NK-92 (cell line): ENCODE results near the gene PPP2R5A.
"Not testable (repeated sequence)": the region's sequence is repeated elsewhere in the genome, so short reads cannot be mapped to it uniquely, and the experiment has no call there.

ENCODE experiments used
- DNase-seq: peaks from one replicate; lab custom pipeline; 2025; ENCODE audit not compliant: unreplicated experiment; lab: John Stamatoyannopoulos, UW

The PPP2R5A gene

GRCh38 chr1:212353181-212353580, 68.0 kb downstream of the PPP2R5A start:
- no peak for DNase-seq

DNA sequence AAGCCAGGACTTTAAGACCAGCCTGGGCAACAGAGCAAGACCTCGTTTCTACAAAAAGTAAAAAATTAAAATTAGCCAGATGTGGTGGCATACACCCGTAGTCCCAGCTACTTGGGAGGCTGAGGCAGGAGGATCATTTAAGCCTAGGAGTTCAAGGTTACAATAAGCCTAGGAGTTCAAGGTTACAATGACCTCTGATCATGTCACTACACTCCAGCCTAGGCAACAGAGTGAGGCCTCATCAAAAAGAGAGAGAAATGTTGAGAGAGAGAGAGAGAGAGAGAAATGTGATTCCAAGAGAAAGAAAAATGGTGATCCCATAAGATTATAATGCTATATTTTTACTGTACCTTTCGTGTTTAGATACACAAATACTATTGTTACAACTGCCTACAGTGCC, 69.3 kb downstream of the PPP2R5A start:
- no peak for DNase-seq

DNA sequence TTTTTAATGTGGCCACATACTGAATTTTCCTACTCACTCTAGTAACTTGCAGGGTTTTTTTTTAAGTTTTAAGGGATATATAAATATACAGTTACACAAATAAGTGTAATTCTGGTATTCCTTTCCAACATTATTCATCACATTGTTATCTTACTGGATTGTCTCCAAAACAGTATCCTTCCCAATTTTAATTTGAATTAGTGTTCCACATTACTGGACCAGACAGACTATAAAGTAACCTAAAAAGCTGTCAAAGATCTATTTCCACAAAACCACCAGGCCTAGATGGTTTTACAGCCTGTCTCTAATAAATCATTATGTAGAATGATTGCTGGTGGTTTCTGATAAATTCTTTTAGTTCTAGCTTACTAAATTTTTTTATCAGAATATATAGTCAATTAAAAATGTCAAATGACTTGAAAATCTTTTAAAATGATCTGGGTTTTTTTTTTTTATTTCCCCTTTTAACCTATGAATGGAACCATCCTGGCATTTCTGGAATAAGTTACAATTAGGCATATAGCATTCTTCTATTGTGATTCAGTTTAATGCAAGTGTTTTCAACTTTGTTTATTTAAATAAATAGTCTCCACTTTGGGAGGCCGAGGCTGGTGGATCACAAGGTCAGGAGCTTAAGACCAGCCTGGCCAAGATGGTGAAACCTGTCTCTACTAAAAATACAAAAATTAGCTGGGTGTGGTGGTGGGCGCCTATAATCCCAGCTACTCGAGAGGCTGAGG, 70.2 kb downstream of the PPP2R5A start:
- no peak for DNase-seq

- DNase-seq: no peak
Observed at GRCh38 chr1:212359794-212360479, 74.7 kb downstream of the PPP2R5A start.

GRCh38 chr1:212364985-212365384, 79.8 kb downstream of the PPP2R5A start:
- DNase-seq: no peak

- no peak for DNase-seq
Observed at GRCh38 chr1:212366901-212367300, 81.7 kb downstream of the PPP2R5A start.

GRCh38 chr1:212367474-212368072, 82.4 kb downstream of the PPP2R5A start:
- DNase-seq: no peak

DNA sequence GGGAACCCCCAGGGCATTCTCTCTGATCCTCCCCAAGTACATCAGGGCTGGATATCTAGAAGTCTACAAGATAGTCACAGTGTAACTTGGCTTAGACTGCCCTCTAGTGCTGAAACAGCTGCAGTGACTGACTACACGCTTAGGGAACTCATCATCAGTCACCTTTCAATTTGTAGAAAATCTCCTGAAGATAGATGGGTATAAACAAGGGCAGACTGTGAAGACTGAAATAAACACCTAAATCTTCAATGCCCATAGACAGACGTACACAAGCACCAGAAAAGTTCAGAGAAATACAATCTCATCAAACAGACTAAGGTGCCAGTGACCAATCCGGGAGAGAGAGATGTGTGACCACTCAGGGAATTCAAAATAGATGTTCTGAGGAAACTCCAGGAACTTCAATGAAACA, 82.9 kb downstream of the PPP2R5A start:
- no peak for DNase-seq

GRCh38 chr1:212375986-212376385, 90.8 kb downstream of the PPP2R5A start:
- no peak for DNase-seq

GRCh38 chr1:212377644-212378043, 92.4 kb downstream of the PPP2R5A start:
- no peak for DNase-seq

DNA sequence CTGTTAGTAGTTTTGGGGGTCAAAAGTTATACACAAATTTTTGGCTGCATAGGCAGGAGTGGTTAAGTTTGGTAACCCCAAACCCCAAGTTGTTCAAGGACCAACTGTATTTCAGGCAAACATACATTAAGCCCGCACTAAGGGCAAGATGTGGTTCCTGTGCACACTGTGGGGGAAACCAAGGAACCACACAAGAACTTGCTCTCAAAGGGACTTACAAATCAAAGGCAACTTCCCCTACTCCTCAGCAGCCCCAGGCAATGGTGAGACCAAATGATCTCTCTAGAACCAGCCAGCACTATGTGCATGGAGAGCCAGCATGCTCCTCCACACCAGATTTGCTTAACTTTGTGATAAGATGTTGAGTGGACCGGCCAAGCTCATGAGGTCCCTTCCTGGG, 94.2 kb downstream of the PPP2R5A start:
- DNase-seq: no peak

- DNase-seq: no peak
Observed at GRCh38 chr1:212381397-212382035, 96.3 kb downstream of the PPP2R5A start.

GRCh38 chr1:212386029-212386428, 100.8 kb downstream of the PPP2R5A start:
- no peak for DNase-seq

DNA sequence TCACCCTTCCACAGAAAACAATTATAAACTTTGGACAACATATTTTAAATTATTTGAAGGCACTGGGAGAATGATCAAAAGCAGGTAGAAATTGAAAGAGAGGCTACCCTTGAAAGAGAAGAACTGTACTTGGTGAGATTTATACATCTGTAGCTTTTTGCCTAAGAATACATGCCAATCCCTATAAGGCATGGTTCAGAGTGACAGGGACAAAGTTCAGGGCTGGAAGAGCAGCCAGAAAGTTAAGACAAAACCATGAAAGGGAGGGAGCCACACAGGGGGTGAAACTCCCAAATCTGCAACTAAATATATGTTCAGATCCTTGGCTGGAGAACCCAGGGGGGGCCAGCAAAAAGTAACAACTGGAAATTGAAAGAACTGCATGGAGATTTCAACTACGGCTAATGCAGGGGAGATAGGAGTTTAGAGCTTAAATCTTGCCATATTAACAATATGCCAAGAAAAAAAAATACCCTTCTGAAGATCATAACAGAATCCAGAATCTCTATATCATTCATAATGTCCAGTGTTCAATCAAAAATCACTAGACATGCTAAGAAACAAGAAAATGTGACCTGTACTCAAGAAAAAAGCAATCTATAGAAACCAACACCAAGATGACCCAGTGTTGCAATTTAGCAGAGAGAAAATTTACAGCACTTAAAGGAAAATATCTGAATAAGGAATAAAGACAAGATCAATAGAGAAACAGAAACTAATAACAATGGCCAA, 103.9 kb downstream of the PPP2R5A start:
- no peak for DNase-seq

DNA sequence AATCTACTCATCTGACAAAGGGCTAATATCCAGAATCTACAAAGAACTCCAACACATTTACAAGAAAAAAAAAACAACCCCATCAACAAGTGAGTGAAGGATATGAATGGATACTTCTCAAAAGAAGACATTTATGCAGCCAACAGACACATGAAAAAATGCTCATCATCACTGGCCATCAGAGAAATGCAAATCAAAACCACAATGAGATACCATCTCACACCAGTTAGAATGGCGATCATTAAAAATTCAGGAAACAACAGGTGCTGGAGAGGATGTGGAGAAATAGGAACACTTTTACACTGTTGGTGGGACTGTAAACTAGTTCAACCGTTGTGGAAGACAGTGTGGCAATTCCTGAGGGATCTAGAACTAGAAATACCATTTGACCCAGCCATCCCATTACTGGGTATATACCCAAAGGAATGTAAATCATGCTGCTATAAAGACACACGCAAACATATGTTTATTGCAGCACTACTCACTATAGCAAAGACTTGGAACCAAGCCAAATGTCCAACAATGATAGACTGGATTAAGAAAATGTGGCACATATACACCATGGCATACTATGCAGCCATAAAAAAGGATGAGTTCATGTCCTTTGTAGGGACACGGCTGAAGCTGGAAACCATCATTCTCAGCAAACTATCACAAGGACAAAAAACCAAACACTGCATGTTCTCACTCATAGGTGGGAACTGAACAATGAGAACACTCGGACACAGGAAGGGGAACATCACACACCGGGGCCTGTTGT, 110.6 kb downstream of the PPP2R5A start:
- DNase-seq: not testable (repeated sequence)

- no peak for DNase-seq
Observed at GRCh38 chr1:212396638-212397037, 111.4 kb downstream of the PPP2R5A start.

- no peak for DNase-seq
Observed at GRCh38 chr1:212397171-212397570, 112.0 kb downstream of the PPP2R5A start.

DNA sequence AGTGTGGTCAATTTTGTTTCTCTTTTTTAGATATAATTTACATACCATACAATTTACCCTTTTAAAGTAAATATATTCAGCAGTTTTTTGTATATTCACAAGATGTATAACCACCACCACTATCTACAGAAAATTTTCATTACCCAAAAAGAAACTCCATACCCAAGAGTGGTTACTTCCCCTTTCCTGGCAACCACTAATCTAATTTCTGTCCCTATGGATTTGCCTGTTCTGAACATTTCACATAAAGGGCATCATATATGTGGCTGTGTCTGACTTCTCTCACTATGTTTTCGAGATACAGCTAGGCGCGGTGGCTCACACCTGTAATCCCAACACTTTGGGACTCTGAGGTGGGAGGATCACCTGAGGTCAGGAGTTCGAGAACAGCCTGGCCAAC, 115.8 kb downstream of the PPP2R5A start:
- no peak for DNase-seq

DNA sequence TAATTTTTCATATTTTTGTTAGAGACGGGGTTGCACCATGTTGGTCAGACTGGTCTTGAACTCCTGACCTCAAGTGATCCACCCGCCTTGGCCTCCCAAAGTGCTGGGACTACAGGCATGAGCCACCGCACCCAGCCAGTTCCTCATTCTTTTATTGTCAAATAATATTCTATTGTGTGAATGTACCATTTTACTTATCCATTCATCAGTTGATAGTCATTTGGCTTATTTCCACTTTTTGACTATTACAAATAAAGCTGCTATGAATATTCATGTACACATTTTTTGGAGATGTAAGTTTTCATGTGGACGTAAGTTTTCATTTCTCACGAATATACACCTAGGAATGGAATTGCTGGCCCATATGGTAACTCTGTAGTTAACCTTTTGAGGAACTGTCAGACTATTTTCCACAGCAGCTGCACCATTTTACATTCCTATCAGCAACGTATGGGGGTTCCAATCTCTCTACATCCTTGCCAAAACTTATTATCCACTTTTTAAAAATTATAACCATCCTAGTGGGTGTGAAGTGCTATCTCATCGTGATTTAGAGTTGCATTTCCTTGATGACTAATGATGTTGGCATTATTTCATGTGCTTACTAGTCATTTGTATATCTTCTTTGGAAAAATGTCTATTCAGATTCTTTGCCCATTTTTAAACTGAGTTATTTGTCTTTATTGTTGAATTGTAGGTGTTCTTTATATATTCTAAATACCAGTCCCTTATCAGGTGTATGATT, 116.8 kb downstream of the PPP2R5A start:
- DNase-seq: no peak
